ENCODE results near the gene CHD2.

Gene CHD2

DNA sequence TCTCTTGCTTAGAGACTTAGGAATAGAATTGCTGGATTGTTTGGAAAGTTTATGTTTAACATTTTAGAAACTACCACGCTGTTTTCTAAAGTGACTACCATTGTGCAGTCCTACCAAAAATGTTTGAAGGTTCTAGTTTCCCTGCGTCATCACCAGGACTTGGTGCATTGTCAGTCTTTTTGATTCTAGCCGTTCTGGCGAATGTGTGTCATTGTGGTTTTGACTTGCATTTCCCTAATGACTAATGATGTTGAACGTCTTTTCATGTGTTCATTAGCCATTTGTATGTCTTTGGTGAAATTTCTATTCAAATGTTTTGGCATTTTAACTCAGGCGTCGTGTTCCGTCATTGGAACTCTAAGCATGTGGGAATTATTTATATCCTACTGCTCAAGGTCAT lies 58.0 kb downstream of the CHD2 start:
- DNase-seq (ENCODE audit: low read depth in 1 of 2, low spot score in 1 of 2) = peak in 1 of 2 donors; percentile 76

GRCh38 chr15:92959219-92959618 lies 59.1 kb downstream of the CHD2 start:
- DNase-seq (ENCODE audit: low read depth in 1 of 2, low spot score in 1 of 2) = no peak

GRCh38 chr15:92960996-92961681 lies 61.0 kb downstream of the CHD2 start:
- no peak for DNase-seq (ENCODE audit: low read depth in 1 of 2, low spot score in 1 of 2)

- DNase-seq (ENCODE audit: low read depth in 1 of 2, low spot score in 1 of 2) = no peak
Observed at GRCh38 chr15:92962914-92963313, 62.8 kb downstream of the CHD2 start.

GRCh38 chr15:92963794-92964193 lies 63.7 kb downstream of the CHD2 start:
- DNase-seq (ENCODE audit: low read depth in 1 of 2, low spot score in 1 of 2) = no peak

- no peak for DNase-seq (ENCODE audit: low read depth in 1 of 2, low spot score in 1 of 2)
Observed at GRCh38 chr15:92968926-92969651, 69.0 kb downstream of the CHD2 start.

GRCh38 chr15:92970656-92971055 lies 70.5 kb downstream of the CHD2 start:
- DNase-seq (ENCODE audit: low read depth in 1 of 2, low spot score in 1 of 2) = no peak

DNA sequence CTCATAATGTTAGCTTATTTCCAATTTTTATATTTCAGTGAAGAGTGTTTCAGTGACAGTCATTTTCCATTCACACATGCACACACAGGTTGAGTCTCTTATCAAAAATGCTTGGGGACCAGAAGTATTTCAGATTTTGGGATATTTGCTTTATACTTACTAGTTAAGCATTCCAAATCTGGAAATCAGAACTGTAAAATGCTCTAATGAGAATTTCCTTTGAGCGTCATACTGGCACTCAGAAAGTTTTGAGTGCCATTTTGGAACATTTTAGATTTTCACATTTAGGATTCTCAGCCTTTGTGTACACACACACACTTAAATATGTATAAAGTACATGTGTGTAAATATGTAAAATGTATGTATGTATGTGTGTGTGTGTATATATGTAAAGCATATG lies 71.0 kb downstream of the CHD2 start:
- DNase-seq (ENCODE audit: low read depth in 1 of 2, low spot score in 1 of 2) = no peak

GRCh38 chr15:92971713-92972112 lies 71.6 kb downstream of the CHD2 start:
- DNase-seq (ENCODE audit: low read depth in 1 of 2, low spot score in 1 of 2) = no peak

DNA sequence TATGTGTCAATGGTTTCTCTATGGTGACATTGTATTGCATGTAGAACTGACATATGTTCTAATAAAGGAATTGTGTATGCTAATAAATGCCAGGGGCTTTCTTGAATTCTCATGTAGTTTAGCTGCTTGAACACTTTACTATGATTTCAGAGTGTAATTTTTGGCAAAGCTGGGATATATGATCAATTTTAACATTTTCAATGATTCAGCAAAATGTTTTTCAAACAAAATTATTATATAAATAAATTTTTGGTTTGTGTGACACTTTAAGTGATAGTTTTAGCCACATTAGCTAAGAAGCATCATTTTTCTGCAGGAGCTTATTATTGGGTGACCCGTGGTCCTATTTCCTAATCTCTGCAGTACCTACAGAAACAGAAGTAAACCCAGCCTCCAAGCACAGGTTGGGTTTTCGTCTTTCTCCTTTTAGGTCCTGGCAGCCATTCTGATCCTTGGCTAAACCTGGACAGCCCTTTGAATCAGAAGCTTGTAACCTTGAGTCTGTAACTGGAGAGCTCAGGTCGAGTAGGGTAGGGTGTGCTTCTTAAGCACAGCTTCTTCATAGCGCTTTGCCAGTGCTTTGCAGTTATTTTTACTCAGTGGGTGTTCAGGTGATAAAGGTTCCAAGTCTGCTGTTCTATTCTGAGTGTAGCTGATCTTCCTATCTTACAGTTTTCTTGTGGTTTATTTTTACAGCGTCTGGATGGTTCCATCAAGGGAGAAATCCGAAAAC lies 74.2 kb downstream of the CHD2 start:
- no peak for DNase-seq (ENCODE audit: low read depth in 1 of 2, low spot score in 1 of 2)

- no peak for DNase-seq (ENCODE audit: low read depth in 1 of 2, low spot score in 1 of 2)
Observed at GRCh38 chr15:92979011-92979701, 79.0 kb downstream of the CHD2 start.

- no peak for DNase-seq (ENCODE audit: low read depth in 1 of 2, low spot score in 1 of 2)
Observed at GRCh38 chr15:92981333-92981732, 81.2 kb downstream of the CHD2 start.

- no peak for DNase-seq (ENCODE audit: low read depth in 1 of 2, low spot score in 1 of 2)
Observed at GRCh38 chr15:92984161-92984560, 84.0 kb downstream of the CHD2 start.

- no peak for DNase-seq (ENCODE audit: low read depth in 1 of 2, low spot score in 1 of 2)
Observed at GRCh38 chr15:92989470-92989869, 89.3 kb downstream of the CHD2 start.

DNA sequence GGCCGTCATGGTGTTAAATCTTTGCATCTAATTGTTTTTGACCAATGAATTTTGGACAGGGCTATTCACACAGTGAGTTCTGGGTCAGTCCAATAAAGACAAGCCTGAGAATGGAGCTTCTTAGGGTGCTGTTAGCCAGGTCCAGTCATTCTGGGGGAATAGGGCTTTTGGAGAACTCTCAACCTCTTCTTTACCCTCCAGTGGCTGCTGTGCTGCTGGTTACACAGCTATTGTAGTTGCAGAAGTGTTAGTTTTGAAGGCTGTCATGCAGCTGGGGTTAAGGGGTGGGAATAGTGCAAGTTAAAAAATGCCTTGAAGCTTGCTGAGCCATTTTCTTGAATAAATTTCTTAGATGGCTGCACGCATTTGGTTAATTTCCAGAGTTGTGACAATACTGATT lies 89.9 kb downstream of the CHD2 start:
- DNase-seq (ENCODE audit: low read depth in 1 of 2, low spot score in 1 of 2) = no peak

GRCh38 chr15:92992720-92993119 lies 92.6 kb downstream of the CHD2 start:
- DNase-seq (ENCODE audit: low read depth in 1 of 2, low spot score in 1 of 2) = no peak

DNA sequence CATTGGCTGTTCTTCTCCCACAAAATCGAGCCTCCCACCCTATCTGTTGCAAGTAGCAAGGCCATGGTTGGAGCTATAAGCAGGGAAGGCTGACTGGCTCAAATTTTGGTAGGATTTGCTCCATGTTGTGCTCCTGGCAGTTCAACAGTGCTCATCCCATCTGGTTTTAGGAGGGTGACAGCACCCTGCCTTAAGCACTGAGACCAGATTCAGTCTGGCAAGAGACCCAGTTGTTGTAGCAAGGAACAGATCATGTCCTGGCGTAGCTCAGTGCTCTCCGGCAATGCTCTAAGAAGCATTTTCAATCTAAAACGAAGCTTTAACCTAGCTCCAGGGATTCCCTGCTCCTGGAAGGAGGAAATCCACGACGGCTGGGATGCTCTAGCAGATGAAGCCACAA lies 97.7 kb downstream of the CHD2 start:
- DNase-seq (ENCODE audit: low read depth in 1 of 2, low spot score in 1 of 2) = no peak

- DNase-seq (ENCODE audit: low read depth in 1 of 2, low spot score in 1 of 2) = no peak
Observed at GRCh38 chr15:93001156-93001555, 101.0 kb downstream of the CHD2 start.

GRCh38 chr15:93001881-93002280 lies 101.8 kb downstream of the CHD2 start:
- DNase-seq (ENCODE audit: low read depth in 1 of 2, low spot score in 1 of 2) = no peak

DNA sequence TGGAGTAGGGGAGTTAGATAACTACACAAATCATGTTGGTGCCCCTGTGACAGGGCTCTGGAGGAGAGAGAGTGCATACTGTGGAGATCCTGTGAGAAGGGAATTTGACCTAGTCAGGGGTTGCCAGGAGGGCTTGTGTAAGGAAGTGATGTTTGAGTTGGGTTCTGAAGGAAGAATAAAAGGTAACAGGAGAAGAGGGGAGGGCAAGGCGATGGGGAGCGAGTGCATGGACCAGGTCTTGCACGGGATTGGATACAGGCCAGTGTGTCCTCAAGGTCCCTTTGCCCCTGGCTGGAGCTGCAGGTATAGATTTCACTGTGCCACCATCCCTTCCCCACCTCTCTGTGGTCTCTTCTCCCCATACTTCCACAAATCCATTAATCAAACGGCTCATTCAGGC lies 105.0 kb downstream of the CHD2 start:
- DNase-seq (ENCODE audit: low read depth in 1 of 2, low spot score in 1 of 2) = no peak

DNA sequence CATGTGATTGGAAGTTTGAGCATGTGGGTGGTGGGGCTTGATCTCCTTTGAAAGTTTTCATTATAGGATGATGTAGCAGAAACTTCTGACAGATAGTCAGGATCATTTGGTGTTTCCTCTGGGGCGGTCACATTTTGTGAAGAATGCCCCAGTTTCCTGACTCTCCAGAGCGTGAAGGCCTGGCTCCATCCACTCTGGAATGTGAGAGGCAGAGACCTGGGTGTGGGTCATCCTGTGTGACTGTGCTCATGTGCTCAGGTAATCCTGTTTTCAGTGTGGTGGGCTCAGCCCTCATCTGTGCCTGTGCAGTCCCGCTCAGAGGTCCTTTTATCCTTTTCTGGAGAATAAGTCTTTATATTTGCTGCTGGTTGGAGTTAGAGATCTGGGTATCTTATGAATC lies 107.9 kb downstream of the CHD2 start:
- no peak for DNase-seq (ENCODE audit: low read depth in 1 of 2, low spot score in 1 of 2)

- DNase-seq (ENCODE audit: low read depth in 1 of 2, low spot score in 1 of 2) = no peak
Observed at GRCh38 chr15:93012786-93013185, 112.7 kb downstream of the CHD2 start.
